ENCODE data around the gene LLGL1. TPM values are rescaled to one million over a fixed set of nuclear protein-coding genes. Genes with fewer than 3 reads are reported as not detected.

The LLGL1 gene
- 30.2 and 39.8 TPM in 2 replicates for total RNA-seq (2021)
- Bru-seq, nascent RNA = percentile 49 among the genes with signal in this experiment
- BruChase-seq, experiment 1, labeled RNA remaining after a 2-hour chase = percentile 58 among the genes with signal in this experiment
- BruChase-seq, experiment 2, labeled RNA remaining after a 6-hour chase = percentile 64 among the genes with signal in this experiment
- long read RNA-seq, partial matches to known transcripts = 0 of 4 reads
- long read RNA-seq, other reads (novel, unspliced or antisense) = 4 of 4 reads

- intact Hi-C loops (cut with micrococcal nuclease; ENCODE audit: unreplicated experiment) = no loop called here
- Histone ChIP-seq H3K9me3 (ENCODE audit: low read depth, low read length, poor library complexity, severe bottlenecking) (no peaks in the 10 kb centered on the region), H3K4me1 (ENCODE audit: insufficient read depth, low read length, poor library complexity, severe bottlenecking) (peaks cover 6% of the 10 kb centered on the region), H3K36me3 (ENCODE audit: insufficient read depth, low read length, poor library complexity, severe bottlenecking) (no peaks in the 10 kb centered on the region), H3K4me3 (ENCODE audit: low read depth, low read length, poor library complexity, severe bottlenecking) (peak within 1 kb of the TSS; percentile 94), H3K27me3 (replicated peaks; ENCODE audit: insufficient read depth, low read depth, low read length, poor library complexity) (no peaks in the 10 kb centered on the region), H3K27ac (ENCODE audit: low read depth, low read length, poor library complexity, severe bottlenecking) (peak within 1 kb of the TSS; percentile 65)
- TF ChIP-seq CTCF (conservative IDR thresholded peaks at IDR 0.05; ENCODE audit: low read depth, low read length) (no peak), EZH2 (IDR thresholded peaks at IDR 0.05; ENCODE audit: borderline replicate concordance, low read depth, low read length, poor library complexity, severe bottlenecking) (no peak)
- ChIA-PET POLR2A (ENCODE audit: low non-redundant PET) (no interaction called here), CTCF (interaction anchor here (0.6 kb wide), 1 partner anchor 870 kb away, joined by 6 read pairs; no protein-coding TSS in a partner anchor)
- DNase-seq (ENCODE audit: low spot score) = peak; percentile 98
- BruUV-seq (replicated peaks) = no TSS peak
Measured at GRCh38 chr17:18225121-18225641, at the start of gene LLGL1. TSS of gene LLGL1 (plus strand) at chr17:18225635. CDS start at chr17:18225683, 48 bp downstream.

GRCh38 chr17:18176176-18176575 is 49.3 kb upstream of the LLGL1 start:
- no peak overlapping the region for H3K27ac ChIP-seq (ENCODE audit: low read depth, low read length, poor library complexity, severe bottlenecking)
- no TSS peak for BruUV-seq (replicated peaks)
- no peaks in the 10 kb centered on the region for H3K4me1 ChIP-seq (ENCODE audit: insufficient read depth, low read length, poor library complexity, severe bottlenecking)
- no peak overlapping the region for H3K4me3 ChIP-seq (ENCODE audit: low read depth, low read length, poor library complexity, severe bottlenecking)
- intact Hi-C loops (cut with micrococcal nuclease; ENCODE audit: unreplicated experiment) = no loop called here
- TF ChIP-seq CTCF (conservative IDR thresholded peaks at IDR 0.05; ENCODE audit: low read depth, low read length) = no peak
- TF ChIP-seq EZH2 (IDR thresholded peaks at IDR 0.05; ENCODE audit: borderline replicate concordance, low read depth, low read length, poor library complexity, severe bottlenecking) = no peak
- CTCF ChIA-PET = no interaction called here
- H3K27me3 ChIP-seq (replicated peaks; ENCODE audit: insufficient read depth, low read depth, low read length, poor library complexity) = no peaks in the 10 kb centered on the region
- DNase-seq (ENCODE audit: low spot score) = no peak
- H3K9me3 ChIP-seq (ENCODE audit: low read depth, low read length, poor library complexity, severe bottlenecking) = no peaks in the 10 kb centered on the region
- POLR2A ChIA-PET (ENCODE audit: low non-redundant PET) = no interaction called here
- H3K36me3 ChIP-seq (ENCODE audit: insufficient read depth, low read length, poor library complexity, severe bottlenecking) = no peaks in the 10 kb centered on the region

GRCh38 chr17:18177133-18177532 is 48.3 kb upstream of the LLGL1 start:
- TF ChIP-seq CTCF (conservative IDR thresholded peaks at IDR 0.05; ENCODE audit: low read depth, low read length) (no peak), EZH2 (IDR thresholded peaks at IDR 0.05; ENCODE audit: borderline replicate concordance, low read depth, low read length, poor library complexity, severe bottlenecking) (no peak)
- BruUV-seq (replicated peaks) = no TSS peak
- ChIA-PET CTCF (no interaction called here), POLR2A (ENCODE audit: low non-redundant PET) (interaction anchor here (0.5 kb wide), 1 partner anchor 66 kb away, joined by 4 read pairs; no protein-coding TSS in a partner anchor)
- H3K27ac ChIP-seq (ENCODE audit: low read depth, low read length, poor library complexity, severe bottlenecking) = no peak overlapping the region
- no peak for DNase-seq (ENCODE audit: low spot score)
- no peaks in the 10 kb centered on the region for H3K27me3 ChIP-seq (replicated peaks; ENCODE audit: insufficient read depth, low read depth, low read length, poor library complexity)
- peaks cover 2% of the 10 kb centered on the region for H3K4me1 ChIP-seq (ENCODE audit: insufficient read depth, low read length, poor library complexity, severe bottlenecking)
- H3K4me3 ChIP-seq (ENCODE audit: low read depth, low read length, poor library complexity, severe bottlenecking) = no peak overlapping the region
- H3K36me3 ChIP-seq (ENCODE audit: insufficient read depth, low read length, poor library complexity, severe bottlenecking) = no peaks in the 10 kb centered on the region
- H3K9me3 ChIP-seq (ENCODE audit: low read depth, low read length, poor library complexity, severe bottlenecking) = no peaks in the 10 kb centered on the region
- intact Hi-C loops (cut with micrococcal nuclease; ENCODE audit: unreplicated experiment) = no loop called here
